Activated T-helper 1 cell treated with anti-CD3 and anti-CD28 coated beads, Interleukin-12 subunit alpha, Interleukin-12 subunit beta, Interleukin-2, Interleukin-4 antibody, amounts not matched to agents 30 ng/mL and 10 ng/mL and 1 ng/mL, durations not matched to agents 14 hours and 24 hours and 36 hours (primary cell): ENCODE data around the gene YIPF3. TPM values are rescaled to one million over a fixed set of nuclear protein-coding genes. Genes with fewer than 3 reads are reported as not detected.
"Not testable (repeated sequence)": the region's sequence is repeated elsewhere in the genome, so short reads cannot be mapped to it uniquely, and the experiment has no call there.

Experiments used
- DNase-seq: peaks from one replicate; pipeline ENCODE4 v3.0.0; 2021; ENCODE audit warnings: low spot score
- H3K27ac Mint-ChIP-seq: one replicate; pipeline ENCODE4 v1.8.0; 2021; ENCODE audit warnings: mild to moderate bottlenecking, mixed read lengths
- H3K27me3 Mint-ChIP-seq: one replicate; pipeline ENCODE4 v1.8.0; 2022; ENCODE audit warnings: mild to moderate bottlenecking, moderate library complexity, mixed read lengths; ENCODE audit not compliant: insufficient read depth
- H3K36me3 Mint-ChIP-seq: one replicate; pipeline ENCODE4 v1.8.0; 2021; ENCODE audit warnings: low read depth, mixed read lengths
- H3K4me1 Mint-ChIP-seq: one replicate; pipeline ENCODE4 v1.8.0; 2021; ENCODE audit warnings: low read depth, mixed read lengths
- H3K4me3 Mint-ChIP-seq: one replicate; pipeline ENCODE4 v1.8.0; 2021; ENCODE audit warnings: mild to moderate bottlenecking, moderate library complexity, mixed read lengths
- H3K9me3 Mint-ChIP-seq: one replicate; pipeline ENCODE4 v1.8.0; 2021; ENCODE audit warnings: mixed read lengths
- intact Hi-C: fragments of 100-400 bp; cut with micrococcal nuclease; formaldehyde crosslinking; loops from one replicate; pipeline ENCODE4 v1.15.1; 2024
- total RNA-seq: library from RNA; stranded (reverse); gene quantifications from 2 replicates; pipeline ENCODE4 v1.2.3, GENCODE V29; 2022

The YIPF3 gene
- 60.2 and 62.5 TPM in 2 replicates for total RNA-seq

DNA sequence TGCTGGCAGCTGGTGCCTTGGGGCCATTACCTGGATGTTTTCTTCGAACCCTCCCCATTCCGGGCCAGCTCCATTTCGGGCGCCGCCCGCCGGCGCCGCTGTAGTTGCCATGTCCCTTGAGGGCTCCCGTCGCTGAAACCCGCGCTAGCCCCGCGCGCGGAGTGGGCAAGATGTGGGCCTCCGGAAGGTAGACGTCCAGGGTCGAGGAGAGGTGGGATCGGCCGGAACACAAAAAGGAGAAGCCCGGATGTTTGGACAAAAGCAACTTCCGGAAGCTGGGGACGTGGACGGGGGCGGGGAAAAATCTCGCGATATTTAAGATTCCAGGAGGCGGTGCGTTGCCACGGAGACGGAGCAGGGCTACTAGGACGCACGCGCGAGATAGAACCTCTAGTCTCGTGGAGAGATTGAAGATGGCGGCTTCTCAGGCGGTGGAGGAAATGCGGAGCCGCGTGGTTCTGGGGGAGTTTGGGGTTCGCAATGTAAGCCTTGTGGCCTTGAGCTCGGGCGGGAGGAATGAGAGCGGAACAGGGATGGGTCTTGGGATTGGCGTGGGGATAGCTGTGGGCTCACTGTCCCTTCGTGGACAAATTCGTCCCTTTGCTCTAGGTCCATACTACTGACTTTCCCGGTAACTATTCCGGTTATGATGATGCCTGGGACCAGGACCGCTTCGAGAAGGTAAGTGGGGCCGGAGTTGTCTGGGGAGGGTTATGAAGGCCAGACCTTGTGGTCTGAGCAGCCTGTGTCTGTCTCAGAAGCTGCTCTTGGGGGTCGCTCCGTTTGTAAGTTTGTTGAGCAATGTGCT is at the start of gene YIPF3, which contains the start of gene POLR1C:
YIPF3 (minus strand) TSS at position 230 of the 808 bp plus-strand sequence; CDS start at position 111, 119 bp downstream.
POLR1C (plus strand) TSS at position 393 of the 808 bp plus-strand sequence; CDS start at position 414, 21 bp downstream.
- DNase-seq, result peak; percentile 95
- Mint-ChIP-seq H3K9me3 (no peaks in the 10 kb centered on the region), H3K27me3 (no peaks in the 10 kb centered on the region), H3K27ac (no peak within 1 kb of the TSS), H3K4me3 (no peak within 1 kb of the TSS), H3K36me3 (peaks cover 31% of the 10 kb centered on the region), H3K4me1 (peaks cover 20% of the 10 kb centered on the region)
- intact Hi-C loops, result loop anchor here (1.0 to 5.0 kb wide), 11 partner anchors 40 to 1730 kb away; partner anchors contain the start of genes ABCC10, CUL7, GTPBP2 and KLHDC3

DNA sequence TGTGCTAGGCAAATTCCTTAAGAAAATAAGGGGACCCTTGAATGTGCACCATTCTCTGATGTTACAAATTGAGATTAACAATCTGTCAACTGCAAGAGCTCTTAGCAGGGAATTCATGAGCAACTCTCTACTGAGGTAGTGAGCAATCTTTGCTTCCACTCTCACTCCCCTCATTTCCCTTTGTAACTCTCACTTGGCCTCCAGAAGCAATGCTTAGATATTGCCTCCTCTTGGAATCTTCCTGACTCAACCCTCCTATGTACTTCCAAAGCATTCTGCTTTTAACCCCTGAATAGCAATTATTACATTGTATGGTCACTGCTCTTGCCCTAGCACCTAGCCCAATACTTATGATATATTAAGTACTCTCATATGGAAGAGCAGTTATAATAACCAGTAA is 42.6 kb upstream of the YIPF3 start:
- DNase-seq, result no peak
- Mint-ChIP-seq H3K9me3 (no peaks in the 10 kb centered on the region), H3K36me3 (peaks cover 55% of the 10 kb centered on the region), H3K4me3 (no peak overlapping the region), H3K4me1 (no peaks in the 10 kb centered on the region), H3K27ac (no peak overlapping the region), H3K27me3 (no peaks in the 10 kb centered on the region)
- intact Hi-C loops, result no loop called here

DNA sequence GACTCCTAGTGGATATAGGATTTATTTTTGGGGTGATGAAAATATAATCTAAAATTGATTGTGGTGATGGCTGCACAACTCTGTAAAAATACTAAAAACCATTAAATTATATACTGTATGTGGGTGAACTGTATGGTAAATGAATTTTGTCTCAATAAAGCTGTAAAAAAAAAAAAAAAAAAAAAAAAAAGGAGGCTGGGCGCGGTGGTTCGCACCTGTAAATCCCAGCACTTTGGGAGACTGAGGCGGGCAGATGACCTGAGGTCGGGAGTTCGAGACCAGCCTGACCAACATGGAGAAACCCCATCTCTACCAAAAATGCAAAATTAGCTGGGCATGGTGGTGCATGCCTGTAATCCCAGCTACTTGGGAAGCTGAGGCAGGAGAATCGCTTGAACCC is 40.9 kb upstream of the YIPF3 start:
- H3K4me1 Mint-ChIP-seq, H3K9me3 Mint-ChIP-seq, intact Hi-C loops, DNase-seq, H3K27me3 Mint-ChIP-seq, H3K27ac Mint-ChIP-seq, H3K4me3 Mint-ChIP-seq: not testable (repeated sequence)
- H3K36me3 Mint-ChIP-seq, result peaks cover 56% of the 10 kb centered on the region

DNA sequence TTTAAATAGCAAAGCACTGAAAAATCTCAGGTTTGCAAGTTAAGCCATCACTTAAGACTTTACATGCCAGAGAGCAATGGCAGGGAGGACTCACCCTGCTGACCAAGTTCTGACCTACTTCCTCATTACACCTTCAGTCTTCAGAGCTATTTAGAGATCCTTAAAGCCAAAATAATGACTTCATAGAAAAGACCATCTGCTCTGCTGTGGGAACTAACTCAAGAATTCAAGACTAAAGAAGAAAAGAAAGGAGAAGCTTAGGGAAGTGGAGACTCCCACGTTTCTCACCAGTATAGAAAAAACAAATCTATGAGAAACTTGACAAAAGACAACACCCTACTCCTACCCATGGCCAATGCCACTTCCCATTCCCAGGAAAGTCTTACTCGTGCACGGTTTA is 30.5 kb upstream of the YIPF3 start:
- H3K4me3 Mint-ChIP-seq, result no peak overlapping the region
- peak overlapping the region; percentile 43 for H3K27ac Mint-ChIP-seq
- H3K36me3 Mint-ChIP-seq, result peaks cover 54% of the 10 kb centered on the region
- H3K27me3 Mint-ChIP-seq, result no peaks in the 10 kb centered on the region
- no peaks in the 10 kb centered on the region for H3K9me3 Mint-ChIP-seq
- H3K4me1 Mint-ChIP-seq, result peaks cover 4% of the 10 kb centered on the region
- DNase-seq, result no peak
- intact Hi-C loops, result no loop called here

DNA sequence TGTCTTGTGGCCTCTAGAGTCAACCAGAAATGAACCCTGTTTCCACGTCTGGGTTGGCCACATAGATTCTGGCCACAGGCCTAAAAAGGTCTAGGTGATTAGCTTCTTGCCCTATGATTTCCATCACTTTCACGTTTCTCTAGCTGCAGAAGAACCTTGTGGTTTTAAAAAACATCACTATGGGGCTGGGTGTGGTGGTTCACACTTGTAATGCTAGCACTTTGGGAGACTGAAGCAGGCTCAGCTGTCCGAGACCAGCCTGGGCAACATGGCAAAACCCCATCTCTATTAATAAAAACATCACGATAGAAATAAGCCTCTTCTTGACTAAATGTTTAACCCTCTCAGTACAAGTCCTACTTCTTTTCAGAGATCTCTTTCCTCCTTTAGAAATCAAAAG is 27.7 kb upstream of the YIPF3 start:
- peaks cover 44% of the 10 kb centered on the region for H3K36me3 Mint-ChIP-seq
- no peak overlapping the region for H3K27ac Mint-ChIP-seq
- no peak overlapping the region for H3K4me3 Mint-ChIP-seq

DNA sequence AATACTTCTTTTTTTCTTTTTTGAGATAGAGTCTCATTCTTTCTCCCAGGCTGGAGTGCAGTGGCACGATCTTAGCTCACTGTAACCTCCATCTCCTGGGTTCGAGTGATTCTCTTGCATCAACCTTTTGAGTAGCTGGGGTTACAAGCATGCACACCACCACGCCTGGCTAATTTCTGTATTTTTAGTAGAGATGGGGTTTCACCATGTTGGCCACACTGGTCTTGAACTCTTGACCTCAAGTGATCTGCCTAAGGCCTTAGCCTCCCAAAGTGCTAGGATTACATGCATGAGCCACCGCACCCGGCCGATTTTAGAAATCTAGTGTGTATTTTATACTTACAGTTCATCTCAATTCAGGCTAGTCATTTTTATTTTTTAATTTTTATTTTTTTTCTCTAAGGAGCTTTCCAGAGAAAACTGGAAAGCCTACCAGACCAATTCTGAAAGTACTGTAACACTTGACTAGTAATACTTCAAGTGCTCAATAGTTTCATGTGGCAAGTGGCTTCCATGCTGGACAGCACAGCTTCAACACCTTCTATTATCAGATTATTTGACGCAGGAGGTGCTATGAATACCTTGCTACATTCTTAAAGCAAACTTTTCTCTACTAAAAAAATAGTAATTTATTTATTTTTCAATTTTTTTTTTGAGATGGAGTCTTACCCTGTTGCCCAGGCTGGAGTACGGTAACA is 25.2 kb upstream of the YIPF3 start:
- Mint-ChIP-seq H3K4me3 (no peak overlapping the region), H3K36me3 (peaks cover 36% of the 10 kb centered on the region), H3K27ac (no peak overlapping the region), H3K9me3 (no peaks in the 10 kb centered on the region), H3K27me3 (no peaks in the 10 kb centered on the region), H3K4me1 (no peaks in the 10 kb centered on the region)
- no peak for DNase-seq
- intact Hi-C loops, result no loop called here

More for the DNA sequence above, 27.7 kb upstream of the YIPF3 start:
- H3K4me1 Mint-ChIP-seq, result peaks cover 4% of the 10 kb centered on the region
- H3K9me3 Mint-ChIP-seq, result no peaks in the 10 kb centered on the region
- H3K27me3 Mint-ChIP-seq, result no peaks in the 10 kb centered on the region
- intact Hi-C loops, result no loop called here
- DNase-seq, result no peak

DNA sequence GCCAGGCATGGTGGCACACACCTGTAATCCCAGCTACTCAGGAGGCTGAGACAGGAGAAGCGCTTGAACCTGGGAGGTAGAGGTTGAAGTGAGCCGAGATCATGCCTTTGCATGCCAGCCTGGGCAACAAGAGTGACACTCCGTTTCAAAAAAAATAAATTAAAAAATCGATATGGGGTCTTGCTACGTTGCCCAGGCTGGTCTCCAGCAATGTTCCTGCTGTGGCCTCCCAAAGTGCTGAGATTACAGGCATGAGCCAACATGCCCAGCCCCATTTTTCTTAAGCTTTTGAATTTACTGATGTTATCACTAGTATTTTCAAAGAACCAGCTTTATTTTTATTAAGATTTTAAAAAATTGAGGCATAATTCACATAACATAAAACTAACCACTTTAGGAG is 23.8 kb upstream of the YIPF3 start:
- no peaks in the 10 kb centered on the region for H3K27me3 Mint-ChIP-seq
- intact Hi-C loops, result no loop called here
- H3K4me1 Mint-ChIP-seq, result no peaks in the 10 kb centered on the region
- no peaks in the 10 kb centered on the region for H3K9me3 Mint-ChIP-seq
- DNase-seq, result no peak
- H3K36me3 Mint-ChIP-seq, result peaks cover 25% of the 10 kb centered on the region
- no peak overlapping the region for H3K4me3 Mint-ChIP-seq
- no peak overlapping the region for H3K27ac Mint-ChIP-seq

DNA sequence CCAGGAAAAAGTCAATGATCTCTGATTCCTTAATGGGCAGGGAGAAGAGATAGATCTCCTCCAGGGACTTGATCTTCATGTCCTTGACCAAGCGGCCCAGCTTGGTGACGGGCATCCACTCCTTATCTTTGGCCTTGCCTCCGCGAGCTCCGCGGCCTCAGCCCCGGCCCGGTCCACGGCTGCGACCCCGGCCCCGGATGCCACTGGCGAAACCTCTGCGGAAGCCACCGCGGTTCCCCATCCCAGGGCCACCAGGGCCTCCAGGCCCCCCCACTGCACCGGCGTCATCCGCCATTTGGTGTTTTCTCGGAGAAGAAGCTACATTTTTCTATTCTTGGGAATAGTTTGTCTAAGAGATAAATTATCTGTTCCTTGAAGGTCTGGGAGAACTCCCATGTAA is 22.7 kb upstream of the YIPF3 start:
- H3K4me1 Mint-ChIP-seq, result not testable (repeated sequence)

DNA sequence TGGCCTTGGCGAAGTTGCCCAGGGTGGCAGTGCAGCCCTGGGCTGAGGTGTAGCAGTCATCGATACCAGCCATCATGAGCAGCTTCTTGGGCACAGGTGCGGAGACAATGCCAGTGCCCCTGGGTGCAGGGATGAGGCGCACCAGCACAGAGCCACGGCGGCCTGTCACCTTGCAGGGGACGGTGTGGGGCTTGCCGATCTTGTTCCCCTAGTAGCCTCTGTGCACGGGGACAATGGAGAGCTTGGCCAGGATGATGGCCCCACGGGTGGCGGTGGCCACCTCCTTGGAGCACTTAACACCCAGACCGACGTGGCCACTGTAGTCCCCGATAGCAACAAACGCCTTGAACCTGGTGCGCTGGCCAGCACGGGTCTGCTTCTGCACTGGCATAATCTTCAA is 22.3 kb upstream of the YIPF3 start:
- peaks cover 24% of the 10 kb centered on the region for H3K36me3 Mint-ChIP-seq
- DNase-seq, H3K27me3 Mint-ChIP-seq, H3K4me3 Mint-ChIP-seq, H3K9me3 Mint-ChIP-seq, H3K27ac Mint-ChIP-seq, intact Hi-C loops, H3K4me1 Mint-ChIP-seq: not testable (repeated sequence)

More for the DNA sequence above, 22.7 kb upstream of the YIPF3 start:
- H3K27me3 Mint-ChIP-seq, H3K4me3 Mint-ChIP-seq, intact Hi-C loops, H3K27ac Mint-ChIP-seq, H3K9me3 Mint-ChIP-seq, DNase-seq: not testable (repeated sequence)
- peaks cover 25% of the 10 kb centered on the region for H3K36me3 Mint-ChIP-seq

DNA sequence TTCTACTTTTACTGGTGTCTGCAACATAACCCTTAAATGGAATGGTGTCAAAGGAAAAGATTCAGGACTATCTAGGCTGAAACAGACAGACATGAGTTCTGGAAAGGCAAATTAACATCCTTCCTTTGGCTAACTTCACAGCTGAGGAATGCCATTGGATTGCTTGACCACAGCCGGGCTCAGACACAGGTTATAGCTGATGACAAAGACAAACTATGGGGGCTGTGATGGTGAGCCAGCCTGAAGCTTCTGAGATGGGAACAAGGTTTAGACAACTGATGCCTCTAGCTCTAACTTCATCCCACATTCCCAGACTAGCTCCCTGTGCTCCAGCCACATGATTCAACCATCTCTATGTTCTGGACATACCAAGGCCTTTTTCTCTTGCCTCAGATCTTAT is 15.5 kb upstream of the YIPF3 start:
- Mint-ChIP-seq H3K27ac (no peak overlapping the region), H3K4me1 (no peaks in the 10 kb centered on the region), H3K4me3 (no peak overlapping the region), H3K36me3 (peaks cover 45% of the 10 kb centered on the region), H3K27me3 (no peaks in the 10 kb centered on the region), H3K9me3 (no peaks in the 10 kb centered on the region)
- intact Hi-C loops, result no loop called here
- no peak for DNase-seq

DNA sequence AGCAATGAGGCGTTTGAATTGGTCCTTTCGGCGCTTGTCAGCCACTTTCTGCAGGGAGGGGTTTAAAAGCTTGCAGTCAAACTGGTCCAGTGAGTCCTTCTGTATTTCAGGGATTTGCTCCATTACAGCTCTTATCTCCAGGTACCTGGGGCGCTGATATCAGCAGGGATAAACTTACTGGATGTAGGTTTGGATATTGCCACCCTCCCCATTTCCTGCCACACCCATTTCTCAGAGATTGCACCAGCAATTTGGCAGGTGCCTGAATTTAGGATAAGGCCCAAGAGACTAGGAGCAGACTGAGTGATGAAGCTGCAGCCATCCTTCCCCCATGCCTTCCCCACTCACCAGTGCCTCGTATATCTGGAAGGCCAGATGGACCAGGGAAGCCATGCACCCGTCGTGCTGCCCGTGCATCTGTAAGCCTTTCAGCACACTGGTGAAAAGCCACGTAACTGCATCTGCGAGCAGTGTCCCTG is 7.8 kb upstream of the YIPF3 start:
- Mint-ChIP-seq H3K9me3 (no peaks in the 10 kb centered on the region), H3K27me3 (no peaks in the 10 kb centered on the region), H3K4me1 (peaks cover 11% of the 10 kb centered on the region), H3K36me3 (peaks cover 59% of the 10 kb centered on the region), H3K27ac (no peak overlapping the region), H3K4me3 (no peak overlapping the region)
- DNase-seq, result no peak
- intact Hi-C loops, result no loop called here

DNA sequence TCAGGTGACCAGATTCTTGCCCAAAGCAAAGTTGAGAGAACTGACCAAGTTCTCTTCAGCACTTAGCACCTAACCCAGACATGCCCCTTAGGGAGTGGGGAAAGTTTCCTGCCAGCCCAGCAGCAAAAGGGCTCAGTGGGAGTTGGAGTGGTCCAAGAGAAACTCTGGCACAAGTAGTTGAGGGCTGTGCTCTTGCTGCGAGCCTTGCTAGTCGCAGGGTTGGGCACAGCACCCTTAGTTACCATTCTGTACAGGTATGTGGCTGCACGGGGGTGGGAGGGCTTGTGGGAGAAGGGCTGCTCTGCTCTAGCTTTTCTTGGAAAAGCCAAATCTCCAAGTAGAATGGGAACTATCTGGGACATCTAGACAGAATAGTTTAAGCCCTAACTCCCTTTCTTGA is 6.6 kb upstream of the YIPF3 start:
- Mint-ChIP-seq H3K9me3 (no peaks in the 10 kb centered on the region), H3K36me3 (peaks cover 59% of the 10 kb centered on the region), H3K4me1 (peaks cover 11% of the 10 kb centered on the region), H3K27me3 (no peaks in the 10 kb centered on the region), H3K27ac (peak overlapping the region; percentile 71), H3K4me3 (no peak overlapping the region)
- no peak for DNase-seq
- intact Hi-C loops, result no loop called here
